GM23248 (cell line): ENCODE results near the gene KIAA1614. TPM values are rescaled to one million over a fixed set of nuclear protein-coding genes. Genes with fewer than 3 reads are reported as not detected.
A peak's percentile ranks its signal among the peaks of the same experiment; 100 is the strongest.

Source experiments
- DNase-seq: peaks from one replicate; pipeline ENCODE4 v3.0.0-alpha.2; 2015
- H2AFZ ChIP-seq: fragments of 200-600 bp; sonication (generic); 2 replicates; pipeline ENCODE4 v1.6.1; 2016; ENCODE audit warnings: antibody characterized with exemption
- H3F3A ChIP-seq: fragments of 200-600 bp; sonication (generic); 2 replicates; pipeline ENCODE4 v1.6.1; 2016; ENCODE audit warnings: mild to moderate bottlenecking, antibody characterized with exemption, mixed run types; ENCODE audit not compliant: insufficient read depth
- H3K27ac ChIP-seq: fragments of 200-600 bp; sonication (generic); 2 replicates; pipeline ENCODE4 v1.5.1; 2016; ENCODE audit warnings: mild to moderate bottlenecking
- H3K27me3 ChIP-seq: fragments of 200-600 bp; sonication (generic); replicated peaks from 2 replicates; pipeline ENCODE4 v1.6.1; 2016; ENCODE audit warnings: mild to moderate bottlenecking; ENCODE audit not compliant: insufficient read depth
- H3K36me3 ChIP-seq: fragments of 200-600 bp; sonication (generic); 2 replicates; pipeline ENCODE4 v1.6.1; 2016; ENCODE audit warnings: low read depth, mild to moderate bottlenecking
- H3K4me1 ChIP-seq: fragments of 200-600 bp; sonication (generic); 2 replicates; pipeline ENCODE4 v1.6.1; 2016; ENCODE audit warnings: mild to moderate bottlenecking; ENCODE audit not compliant: insufficient read depth
- H3K4me2 ChIP-seq: fragments of 200-600 bp; sonication (generic); one replicate; pipeline ENCODE4 v1.6.1; 2016; ENCODE audit warnings: mild to moderate bottlenecking; ENCODE audit not compliant: unreplicated experiment
- H3K4me3 ChIP-seq: fragments of 200-600 bp; sonication (generic); 2 replicates; pipeline ENCODE4 v1.5.1; 2016; ENCODE audit warnings: mild to moderate bottlenecking
- H3K79me2 ChIP-seq: fragments of 200-600 bp; sonication (generic); 2 replicates; pipeline ENCODE4 v1.6.1; 2016; ENCODE audit warnings: mild to moderate bottlenecking; ENCODE audit not compliant: insufficient read depth
- H3K9ac ChIP-seq: fragments of 200-600 bp; sonication (generic); 2 replicates; pipeline ENCODE4 v1.6.1; 2016; ENCODE audit warnings: mild to moderate bottlenecking
- H3K9me2 ChIP-seq: fragments of 200-600 bp; sonication (generic); 2 replicates; pipeline ENCODE4 v1.6.1; 2016; ENCODE audit warnings: mixed run types, mild to moderate bottlenecking, moderate library complexity; ENCODE audit not compliant: insufficient read depth
- H3K9me3 ChIP-seq: fragments of 200-600 bp; sonication (generic); one replicate; pipeline ENCODE4 v1.6.1; 2017; ENCODE audit warnings: low read depth
- H4K20me1 ChIP-seq: fragments of 200-600 bp; sonication (generic); 2 replicates; pipeline ENCODE4 v1.6.0; 2016; ENCODE audit not compliant: insufficient read depth
- EZH2 ChIP-seq: fragments of 200-600 bp; sonication (generic); IDR thresholded peaks from 2 replicates; pipeline ENCODE4 v1.6.1; 2018; ENCODE audit warnings: antibody characterized with exemption, mild to moderate bottlenecking; ENCODE audit not compliant: insufficient read depth, poor library complexity, severe bottlenecking
- EZH2phosphoT487 ChIP-seq: fragments of 200-600 bp; sonication (generic); IDR thresholded peaks from 2 replicates; pipeline ENCODE4 v1.6.1; 2018; ENCODE audit warnings: antibody characterized with exemption, moderate library complexity, mild to moderate bottlenecking, low read depth; ENCODE audit not compliant: insufficient read depth
- WGBS, 2 experiments: methylation state at CpG; one replicate each; pipeline ENCODE4 v1.1.6; 2015 to 2017; ENCODE audit warnings: low lambda C conversion rate in 2 of 2, low coverage in 1 of 2; ENCODE audit errors: missing lambda C conversion rate in 2 of 2; 5-methylcytosine and 5-hydroxymethylcytosine counted together
- in situ Hi-C: fragments of 300-500 bp; cut with MboI; formaldehyde crosslinking; loops from 2 replicates; pipeline ENCODE4 v1.15.0; 2020
- polyA plus RNA-seq: library from polyadenylated mRNA; unstranded; fragments of >200 nt; fragmentation: Nextera tagmentation; extraction: Ambion mirVana; gene quantifications from 2 replicates; pipeline ENCODE4 v1.2.1, GENCODE V29; 2016
- total RNA-seq: library from RNA; depleted of rRNA; stranded (reverse); fragments of >200 nt; shearing (Covaris generic); gene quantifications from 2 replicates; pipeline ENCODE4 v1.2.3, GENCODE V29; 2014

The KIAA1614 gene
- total and polyA plus RNA-seq, 2 experiments from 2014 or later, result 2.7 to 11.7 TPM

DNA sequence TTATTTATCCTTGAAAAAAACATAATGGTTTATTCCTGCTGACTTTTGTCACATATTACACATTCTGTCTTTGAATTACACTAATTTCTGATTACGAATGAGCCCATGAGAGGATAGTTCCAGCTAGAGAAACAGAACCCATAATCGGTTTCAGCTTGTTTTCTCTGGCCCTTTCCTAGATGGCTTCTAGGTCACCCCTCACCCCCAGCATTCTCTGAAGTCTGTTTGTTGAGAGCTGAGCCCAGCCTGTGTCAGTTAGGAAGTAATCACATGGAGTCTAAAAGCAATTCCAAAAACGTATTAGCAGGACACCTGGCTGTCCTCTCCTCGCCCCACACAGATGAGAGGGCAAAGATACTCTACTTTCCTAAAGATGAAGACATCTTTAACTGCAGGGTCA lies 48.9 kb downstream of the KIAA1614 start:
- peaks cover 4% of the 10 kb centered on the region; the same call in 1 of the 2 replicates for H3K36me3 ChIP-seq
- no peaks in the 10 kb centered on the region for H3F3A ChIP-seq
- H3K4me3 ChIP-seq, result no peak overlapping the region
- H3K27me3 ChIP-seq, result no peaks in the 10 kb centered on the region
- H4K20me1 ChIP-seq, result no peaks in the 10 kb centered on the region
- peaks cover 11% of the 10 kb centered on the region for H3K79me2 ChIP-seq
- no peak overlapping the region for H2AFZ ChIP-seq
- DNase-seq, result no peak
- H3K4me2 ChIP-seq, result no peak overlapping the region
- H3K9me3 ChIP-seq, result no peaks in the 10 kb centered on the region
- 44 to 45% methylated on average over 4 of the region's 4 CpGs for WGBS, 2 experiments
- TF ChIP-seq EZH2phosphoT487 (no peak), EZH2 (no peak)
- no peak overlapping the region for H3K27ac ChIP-seq
- H3K9me2 ChIP-seq, result no peaks in the 10 kb centered on the region
- no peaks in the 10 kb centered on the region for H3K4me1 ChIP-seq
- in situ Hi-C loops, result no loop called here
- no peak overlapping the region for H3K9ac ChIP-seq

DNA sequence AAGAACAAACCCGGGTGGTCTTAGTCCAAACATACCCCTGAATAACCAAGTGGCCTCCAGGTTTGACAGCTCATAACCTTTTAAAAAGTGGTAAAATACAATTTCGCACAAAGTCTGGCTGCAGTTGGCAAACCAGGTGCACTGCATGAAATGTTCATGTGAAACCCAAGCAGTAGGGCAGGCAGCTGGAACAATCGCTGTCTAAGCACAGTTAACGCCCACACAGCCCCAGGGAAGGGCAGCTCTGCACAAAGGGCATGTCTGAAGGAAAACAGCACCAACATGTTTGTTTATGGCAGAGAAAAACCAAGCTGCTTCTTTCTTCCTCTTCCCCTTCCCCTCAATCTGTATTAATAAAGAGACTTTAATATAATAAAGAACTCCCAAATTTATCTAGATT lies 49.5 kb downstream of the KIAA1614 start:
- in situ Hi-C loops, result no loop called here
- Histone ChIP-seq H4K20me1 (no peaks in the 10 kb centered on the region), H3K9me3 (no peaks in the 10 kb centered on the region), H3F3A (no peaks in the 10 kb centered on the region), H3K4me2 (no peak overlapping the region), H3K27ac (no peak overlapping the region), H3K4me3 (no peak overlapping the region), H3K79me2 (peaks cover 11% of the 10 kb centered on the region), H3K9me2 (no peaks in the 10 kb centered on the region), H3K36me3 (peaks cover 4% of the 10 kb centered on the region; the same call in 1 of the 2 replicates), H3K9ac (no peak overlapping the region), H2AFZ (no peak overlapping the region), H3K27me3 (no peaks in the 10 kb centered on the region), H3K4me1 (no peaks in the 10 kb centered on the region)
- WGBS, 2 experiments, result 39 to 41% methylated on average over 4 of the region's 4 CpGs
- DNase-seq, result peak; percentile 43
- TF ChIP-seq EZH2 (no peak), EZH2phosphoT487 (no peak)

DNA sequence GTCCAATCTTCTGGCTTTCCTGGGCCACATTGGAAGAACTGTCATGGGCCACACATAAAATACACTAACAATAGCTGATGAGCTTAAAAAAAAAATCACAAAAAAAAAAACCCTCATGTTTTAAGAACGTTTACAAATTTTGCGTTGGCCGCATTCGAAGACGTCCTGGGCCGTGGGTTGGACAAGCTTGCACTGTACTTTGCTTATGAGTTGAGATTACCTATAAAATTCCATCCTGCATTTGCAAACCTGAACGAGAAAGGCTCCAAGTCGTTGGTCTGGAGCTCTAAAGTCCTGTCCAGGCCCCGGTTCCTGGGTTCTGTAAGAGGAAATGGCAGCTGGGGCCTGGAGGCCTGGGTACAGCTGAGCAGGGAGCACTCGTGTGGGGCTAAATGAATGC lies 51.4 kb downstream of the KIAA1614 start:
- in situ Hi-C loops, result no loop called here

DNA sequence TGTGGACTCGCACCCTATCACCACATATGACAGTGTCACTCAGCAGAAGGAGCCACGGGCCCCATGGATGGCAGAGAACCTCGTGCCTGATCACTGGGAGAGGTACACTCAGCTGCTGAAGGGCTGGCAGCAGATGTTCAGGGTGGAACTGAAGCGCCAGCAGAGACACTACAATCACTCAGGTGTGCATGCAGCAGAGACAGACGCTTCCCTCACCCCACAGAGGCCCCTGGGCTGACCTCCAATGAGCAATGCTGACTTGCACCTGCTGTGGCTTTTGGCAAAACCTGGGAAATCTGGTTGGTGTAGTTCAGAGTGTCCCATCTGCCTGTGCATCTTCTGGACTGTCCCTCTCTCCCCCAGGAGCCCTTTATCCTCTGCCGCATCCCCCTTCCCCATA lies 51.9 kb downstream of the KIAA1614 start:
- H3K9me3 ChIP-seq, result no peaks in the 10 kb centered on the region
- H4K20me1 ChIP-seq, result no peaks in the 10 kb centered on the region
- 90 to 97% methylated on average over 6 of the region's 6 CpGs for WGBS, 2 experiments
- peaks cover 11% of the 10 kb centered on the region for H3K79me2 ChIP-seq
- H3K36me3 ChIP-seq, result peaks cover 4% of the 10 kb centered on the region; the same call in 1 of the 2 replicates
- in situ Hi-C loops, result no loop called here
- H3K4me3 ChIP-seq, result no peak overlapping the region
- no peaks in the 10 kb centered on the region for H3F3A ChIP-seq
- no peaks in the 10 kb centered on the region for H3K9me2 ChIP-seq
- no peak for TF ChIP-seq EZH2
- no peak for TF ChIP-seq EZH2phosphoT487
- no peak overlapping the region for H3K27ac ChIP-seq
- H2AFZ ChIP-seq, result no peak overlapping the region
- H3K4me2 ChIP-seq, result no peak overlapping the region
- no peak overlapping the region for H3K9ac ChIP-seq
- no peaks in the 10 kb centered on the region for H3K4me1 ChIP-seq
- DNase-seq, result no peak
- H3K27me3 ChIP-seq, result no peaks in the 10 kb centered on the region

More for the DNA sequence above, 51.4 kb downstream of the KIAA1614 start:
- Histone ChIP-seq H3F3A (no peaks in the 10 kb centered on the region), H3K9me3 (no peaks in the 10 kb centered on the region), H3K27me3 (no peaks in the 10 kb centered on the region), H3K79me2 (peaks cover 11% of the 10 kb centered on the region), H3K4me2 (no peak overlapping the region), H3K4me1 (no peaks in the 10 kb centered on the region), H3K36me3 (peaks cover 4% of the 10 kb centered on the region; the same call in 1 of the 2 replicates), H2AFZ (no peak overlapping the region), H3K9ac (no peak overlapping the region), H3K4me3 (no peak overlapping the region), H4K20me1 (no peaks in the 10 kb centered on the region), H3K9me2 (no peaks in the 10 kb centered on the region), H3K27ac (no peak overlapping the region)
- TF ChIP-seq EZH2 (no peak), EZH2phosphoT487 (no peak)
- WGBS, 2 experiments, result 87 to 88% methylated on average over 10 of the region's 10 CpGs
- no peak for DNase-seq

DNA sequence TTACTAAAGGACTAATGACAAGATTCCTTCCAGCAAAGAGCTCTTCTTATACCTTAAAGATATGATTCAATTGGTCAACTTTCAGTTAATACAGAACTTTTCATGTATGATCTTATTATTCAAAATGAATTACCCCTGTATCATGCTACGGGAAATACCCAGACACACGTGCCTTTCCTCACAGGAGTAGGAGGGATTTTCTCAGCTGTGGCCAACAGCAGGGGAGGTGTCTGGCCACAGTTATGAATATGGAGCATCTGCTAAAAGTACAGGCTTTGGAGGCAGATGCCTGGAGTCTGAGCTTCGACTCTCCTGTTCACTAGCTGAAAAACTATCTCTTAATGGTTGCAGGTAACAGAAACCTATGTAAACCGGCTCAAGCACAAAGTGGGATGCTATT lies 53.6 kb downstream of the KIAA1614 start:
- WGBS, 2 experiments, result 95 to 97% methylated on average over 4 of the region's 4 CpGs
- TF ChIP-seq EZH2phosphoT487, result no peak
- TF ChIP-seq EZH2, result no peak

More for the DNA sequence above, 53.6 kb downstream of the KIAA1614 start:
- Histone ChIP-seq H3K27me3 (no peaks in the 10 kb centered on the region), H3K79me2 (peaks cover 7% of the 10 kb centered on the region), H4K20me1 (no peaks in the 10 kb centered on the region; the same call in 1 of the 2 replicates), H3F3A (no peaks in the 10 kb centered on the region), H3K9me2 (no peaks in the 10 kb centered on the region), H3K27ac (no peak overlapping the region), H3K36me3 (peaks cover 4% of the 10 kb centered on the region; the same call in 1 of the 2 replicates), H3K9me3 (no peaks in the 10 kb centered on the region), H3K9ac (no peak overlapping the region), H3K4me2 (no peak overlapping the region), H3K4me3 (no peak overlapping the region), H3K4me1 (no peaks in the 10 kb centered on the region), H2AFZ (no peak overlapping the region)
- DNase-seq, result no peak
- in situ Hi-C loops, result no loop called here
